ENCODE data around the gene SMARCAL1.
A peak's percentile ranks its signal among the peaks of the same experiment; 100 is the strongest.

SMARCAL1 gene

DNA sequence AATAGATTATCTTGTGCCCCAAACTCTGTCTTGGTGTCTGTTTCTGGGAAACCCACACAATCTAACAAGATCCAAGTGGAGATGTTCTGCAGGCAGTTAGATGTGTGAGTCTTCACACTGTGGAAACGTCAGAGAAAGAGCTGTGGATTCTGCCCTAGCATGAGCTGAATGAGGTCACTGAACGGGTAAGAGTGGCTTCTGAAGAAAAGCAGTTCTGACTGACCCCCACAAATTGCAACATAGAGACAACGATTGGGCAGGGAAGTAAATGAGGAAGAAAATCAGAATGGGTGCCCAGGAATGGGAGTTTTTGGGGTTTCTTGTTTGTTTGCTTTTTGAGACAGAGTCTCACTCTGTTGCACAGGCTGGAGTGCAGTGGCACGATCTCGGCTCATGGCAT, 73.5 kb downstream of the SMARCAL1 start:
- TF ChIP-seq TAF1 (IDR thresholded peaks at IDR 0.05; ENCODE audit: borderline replicate concordance, insufficient read depth, low read length) (no peak), POLR2AphosphoS5 (IDR thresholded peaks at IDR 0.05; ENCODE audit: low read depth, low read length) (no peak), FOXP2 (optimal IDR thresholded peaks at IDR 0.05; ENCODE audit: borderline replicate concordance, extremely low read depth, extremely low read length, insufficient read depth) (no peak), REST (IDR thresholded peaks at IDR 0.05; ENCODE audit: insufficient read depth in 1 of 2, low read depth in 2 of 2, low read length in 2 of 2) (no peak), SIN3A (IDR thresholded peaks at IDR 0.05; ENCODE audit: borderline replicate concordance, insufficient read depth, low read length) (no peak)

GRCh38 chr2:216486271-216486670, 74.0 kb downstream of the SMARCAL1 start:
- no peak for TF ChIP-seq POLR2AphosphoS5 (IDR thresholded peaks at IDR 0.05; ENCODE audit: low read depth, low read length)
- TF ChIP-seq TAF1 (IDR thresholded peaks at IDR 0.05; ENCODE audit: borderline replicate concordance, insufficient read depth, low read length) = no peak
- no peak for TF ChIP-seq FOXP2 (optimal IDR thresholded peaks at IDR 0.05; ENCODE audit: borderline replicate concordance, extremely low read depth, extremely low read length, insufficient read depth)
- no peak for TF ChIP-seq SIN3A (IDR thresholded peaks at IDR 0.05; ENCODE audit: borderline replicate concordance, insufficient read depth, low read length)
- no peak for TF ChIP-seq REST (IDR thresholded peaks at IDR 0.05; ENCODE audit: insufficient read depth in 1 of 2, low read depth in 2 of 2, low read length in 2 of 2)

GRCh38 chr2:216486708-216487107, 74.4 kb downstream of the SMARCAL1 start:
- TF ChIP-seq POLR2AphosphoS5 (IDR thresholded peaks at IDR 0.05; ENCODE audit: low read depth, low read length) = no peak
- TF ChIP-seq REST (IDR thresholded peaks at IDR 0.05; ENCODE audit: insufficient read depth in 1 of 2, low read depth in 2 of 2, low read length in 2 of 2) = no peak
- no peak for TF ChIP-seq TAF1 (IDR thresholded peaks at IDR 0.05; ENCODE audit: borderline replicate concordance, insufficient read depth, low read length)
- TF ChIP-seq FOXP2 (optimal IDR thresholded peaks at IDR 0.05; ENCODE audit: borderline replicate concordance, extremely low read depth, extremely low read length, insufficient read depth) = no peak
- no peak for TF ChIP-seq SIN3A (IDR thresholded peaks at IDR 0.05; ENCODE audit: borderline replicate concordance, insufficient read depth, low read length)

DNA sequence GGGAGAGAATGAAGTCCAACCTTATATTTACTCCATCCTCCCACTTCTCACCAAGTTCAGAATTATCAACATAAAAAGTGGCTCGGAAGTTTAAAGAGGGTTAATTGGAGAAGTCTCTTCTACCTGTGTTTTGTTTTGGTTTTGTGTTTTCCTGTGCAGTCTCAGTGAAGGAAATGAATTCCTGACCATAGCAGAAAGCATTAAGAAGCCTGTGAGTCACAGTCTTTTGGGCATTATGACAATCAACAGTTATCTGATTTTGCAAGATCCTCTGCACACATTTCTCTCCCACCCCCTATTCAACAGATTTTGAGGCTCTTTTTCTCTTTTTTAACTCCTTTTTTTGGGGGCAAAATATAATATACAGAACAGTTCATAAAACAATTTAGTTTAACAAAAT, 77.8 kb downstream of the SMARCAL1 start:
- TF ChIP-seq SIN3A (IDR thresholded peaks at IDR 0.05; ENCODE audit: borderline replicate concordance, insufficient read depth, low read length) (peak; percentile 13; the same call in 1 of the 2 replicates), FOXP2 (optimal IDR thresholded peaks at IDR 0.05; ENCODE audit: borderline replicate concordance, extremely low read depth, extremely low read length, insufficient read depth) (no peak), TAF1 (IDR thresholded peaks at IDR 0.05; ENCODE audit: borderline replicate concordance, insufficient read depth, low read length) (no peak), POLR2AphosphoS5 (IDR thresholded peaks at IDR 0.05; ENCODE audit: low read depth, low read length) (no peak)

DNA sequence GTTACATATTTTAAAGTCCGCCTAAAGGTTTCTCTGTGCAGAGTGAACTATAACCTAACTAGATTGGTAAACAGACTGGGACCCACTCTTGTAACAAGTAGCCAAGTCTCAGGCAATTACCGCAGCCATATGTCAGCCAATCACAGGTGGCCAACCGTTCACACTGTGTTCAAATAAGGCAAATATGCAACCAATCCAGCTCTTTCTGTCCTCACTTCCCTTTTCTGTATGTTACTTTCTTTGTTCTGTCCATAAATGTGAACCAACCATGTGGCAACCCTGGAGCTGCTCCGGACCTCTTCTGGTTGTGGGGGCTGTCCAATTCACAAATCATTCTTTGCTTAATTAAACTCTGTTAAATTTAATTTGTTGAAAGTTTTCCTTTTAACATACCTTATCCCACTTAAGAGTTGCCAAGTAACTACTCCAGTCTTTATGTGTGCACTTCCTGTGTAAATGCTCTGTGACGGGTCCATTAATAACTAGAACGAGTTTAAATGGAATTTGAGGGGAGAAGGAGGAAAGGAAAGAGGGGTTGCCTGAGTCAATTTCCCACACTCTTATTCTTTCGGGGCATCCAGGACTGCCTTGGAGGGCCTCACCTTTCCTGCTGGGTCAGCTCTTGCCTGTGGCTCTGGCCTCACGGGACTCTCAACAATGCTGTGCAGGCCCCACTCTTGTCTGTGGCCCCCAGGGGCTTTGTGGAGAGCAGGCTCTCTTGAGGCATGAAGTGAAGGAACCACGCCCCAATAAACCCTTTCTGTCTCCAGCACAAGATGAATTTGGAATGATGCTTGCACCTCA, 79.7 kb downstream of the SMARCAL1 start:
- TF ChIP-seq POLR2AphosphoS5 (IDR thresholded peaks at IDR 0.05; ENCODE audit: low read depth, low read length) = no peak
- TF ChIP-seq FOXP2 (optimal IDR thresholded peaks at IDR 0.05; ENCODE audit: borderline replicate concordance, extremely low read depth, extremely low read length, insufficient read depth) = no peak
- no peak for TF ChIP-seq TAF1 (IDR thresholded peaks at IDR 0.05; ENCODE audit: borderline replicate concordance, insufficient read depth, low read length)
- TF ChIP-seq REST (IDR thresholded peaks at IDR 0.05; ENCODE audit: insufficient read depth in 1 of 2, low read depth in 2 of 2, low read length in 2 of 2) = no peak
- no peak for TF ChIP-seq SIN3A (IDR thresholded peaks at IDR 0.05; ENCODE audit: borderline replicate concordance, insufficient read depth, low read length)

Data from PFSK-1 (cell line).